Heart right ventricle (tissue), 16 donors: ENCODE data around the gene NFILZ. TPM values are rescaled to one million over a fixed set of nuclear protein-coding genes. Genes with fewer than 3 reads are reported as not detected.

Source experiments
- ATAC-seq, 8 donors: fragments of 200-7000 bp; cut with Tn5 transposase; one replicate each; pipeline ENCODE4 v1.9.1; 2020; ENCODE audit warnings: mild to moderate bottlenecking in 8 of 8, moderate library complexity in 8 of 8, moderate number of reproducible peaks in 1 of 8
- DNase-seq, 2 donors: peaks; one replicate each; pipeline ENCODE4 v3.0.0-alpha.2; 2020
- H3K27ac ChIP-seq, 10 donors: fragments of 200-600 bp; sonication (generic) in 2 of 10; one replicate each; pipeline versions ENCODE4 v1.5.0 to v1.8.0; 2020 to 2022; ENCODE audit warnings: mild to moderate bottlenecking in 3 of 10
- H3K27me3 ChIP-seq, 7 donors: fragments of 200-600 bp; one replicate each; pipeline ENCODE4 v1.8.0; 2021 to 2022; ENCODE audit warnings: mild to moderate bottlenecking in 2 of 7
- H3K36me3 ChIP-seq, 9 donors: fragments of 200-600 bp; sonication (generic) in 1 of 9; one replicate each; pipeline versions ENCODE4 v1.5.0 to v1.8.0; 2020 to 2022; ENCODE audit warnings: mild to moderate bottlenecking in 2 of 9
- H3K4me1 ChIP-seq, 9 donors: fragments of 200-600 bp; sonication (generic) in 1 of 9; one replicate each; pipeline versions ENCODE4 v1.5.0 to v1.8.0; 2020 to 2022; ENCODE audit warnings: mild to moderate bottlenecking in 4 of 9
- H3K4me3 ChIP-seq, 10 donors: fragments of 200-600 bp; sonication (generic) in 2 of 10; one replicate each; pipeline versions ENCODE4 v1.5.0 to v1.8.0; 2020 to 2022; ENCODE audit warnings: mild to moderate bottlenecking in 7 of 10, moderate library complexity in 2 of 10
- H3K9me3 ChIP-seq, 11 donors: fragments of 200-600 bp in 10 of 11; sonication (generic) in 2 of 11; one replicate each; pipeline versions ENCODE4 v1.5.0 to v1.8.0; 2013 to 2022; ENCODE audit warnings: mild to moderate bottlenecking in 2 of 11, control low read depth in 1 of 11, moderate library complexity in 1 of 11
- CTCF ChIP-seq, 9 donors: fragments of 200-600 bp; sonication (generic) in 2 of 9; IDR thresholded peaks; one replicate each; pipeline versions ENCODE4 v1.5.0 to v1.8.0; 2021 to 2022; ENCODE audit warnings: antibody characterized with exemption in 9 of 9, mild to moderate bottlenecking in 5 of 9, moderate library complexity in 1 of 9
- WGBS, 2 donors: extraction: QIAGEN DNeasy Blood & Tissue Kit; methylation state at CpG; one replicate each; pipeline ENCODE4 v1.1.7; 2013; ENCODE audit warnings: inconsistent platforms in 1 of 2; 5-methylcytosine and 5-hydroxymethylcytosine counted together
- intact Hi-C, 10 donors: fragments of 100-400 bp; cut with DNase I; formaldehyde crosslinking; loops; one replicate each; pipeline versions ENCODE4 v1.11.1 to v1.14.2; 2022
- polyA plus RNA-seq, 2 donors: library from polyadenylated mRNA; stranded (reverse); fragments of 200-250 nt; gene quantifications; one replicate each; pipeline ENCODE4 v1.2.3, GENCODE V29; 2013
- total RNA-seq, 10 donors: library from RNA; stranded (reverse); fragmentation: NEBNext Ultra II Directional in 3 of 10; extraction: Animal tissue kit (Norgen Biotek cat#: 25700) in 3 of 10; gene quantifications; one replicate each; pipeline versions ENCODE4 v1.2.1 to v1.2.4, GENCODE V29; 2021 to 2023
- donor health status: Arrhythmogenic right ventricular cardiomyopathy.
- donor health status: ischemic (EF 13 %, LVEDD 7.1; RV severe dilation, severe dysfunction).
- donor health status: healthy with polysubstance abuse.
- donor health status: DM: no; HTN: yes; CAD: no.
- donor health status: DM: no; HTN: no; CAD: no.
- donor health status: ischemic (EF 25% LVEDD 6.9; RV normal size, moderate dysfunction).
- donor health status: ischemic (EF 25% LVEDD 5.7; RV mildly dilated, moderate dysfunction).
- donor health status: healthy.
- donor health status: DM: yes; HTN: yes; CAD: no.
- donor health status: Ischemic cardiomyopathy.
- donor health status: ischemic (EF 35%, LVEDD 5.7; RV mildly dilated, moderate dysfunction).
- donor health status: nonischemic (EF 11% LVEDD 7.7; RV severe dilation, severe dysfunction).
- donor health status: DM: yes; HTN: yes; CAD: no.
- donor health status: PGD.
- donor health status: ischemic (EF 29% LVEDD 5.4; RV normal size, mild dysfunction).
- donor health status: nonischemic (EF 23%, LVEDD 6.1; RV moderate dilation, normal function).

The NFILZ gene
- total and polyA plus RNA-seq, 12 donors: not detected

- Histone ChIP-seq H3K27me3 (peaks cover 0 to 5% (median 0%) of the 10 kb centered on the region in 7 donors), H3K36me3 (no peaks in the 10 kb centered on the region), H3K9me3 (no peaks in the 10 kb centered on the region), H3K4me3 (no peak overlapping the region), H3K4me1 (peaks cover 0 to 15% (median 0%) of the 10 kb centered on the region in 9 donors), H3K27ac (no peak overlapping the region)
- intact Hi-C loops: no loop called here
- ATAC-seq (no peak), DNase-seq (no peak)
- TF ChIP-seq CTCF (IDR thresholded peaks at IDR 0.05): no peak
- 73 to 84% methylated on average over 3 of the region's 3 CpGs for WGBS, 2 donors
Observed at GRCh38 chr19:8675066-8675465, 44.6 kb downstream of the NFILZ start.

GRCh38 chr19:8678244-8678807, 47.9 kb downstream of the NFILZ start:
- TF ChIP-seq CTCF (IDR thresholded peaks at IDR 0.05): no peak
- Histone ChIP-seq H3K27me3 (peaks cover 0 to 5% (median 0%) of the 10 kb centered on the region in 7 donors), H3K27ac (no peak overlapping the region), H3K4me1 (no peaks in the 10 kb centered on the region), H3K4me3 (no peak overlapping the region), H3K9me3 (peaks cover 0 to 17% (median 0%) of the 10 kb centered on the region in 11 donors), H3K36me3 (no peaks in the 10 kb centered on the region)
- ATAC-seq: no peak
- no peak for DNase-seq
- intact Hi-C loops: no loop called here

Other genes starting within 250 kb of the NFILZ start
- 100 to 1,000 TPM; 140 to 178 (median 159) TPM for gene RAB11B, start 240.3 kb upstream of the NFILZ start, total RNA-seq
- 100 to 1,000 TPM; 111 to 112 TPM for gene RAB11B, start 240.3 kb upstream of the NFILZ start, polyA plus RNA-seq
- 100 to 1,000 TPM in 1 of 10 donors, 10 to 100 TPM in 9; 70.4 to 104 (median 90.8) TPM for gene MARCHF2, start 217.3 kb upstream of the NFILZ start, total RNA-seq
- gene MARCHF2, start 217.3 kb upstream of the NFILZ start, polyA plus RNA-seq: 10 to 100 TPM; 49.2 to 67.5 TPM
- gene HNRNPM, start 185.7 kb upstream of the NFILZ start, total RNA-seq: 100 to 1,000 TPM in 2 of 10 donors, 10 to 100 TPM in 8; 87.4 to 127 (median 93.9) TPM
- gene HNRNPM, start 185.7 kb upstream of the NFILZ start, polyA plus RNA-seq: 100 to 1,000 TPM in 1 of 2 donors, 10 to 100 TPM in 1; 48.5 to 123 TPM
- gene PRAM1, start 128.0 kb upstream of the NFILZ start, total RNA-seq: 1 to 10 TPM in 2 of 10 donors, under 1 TPM in 8; 0.28 to 3.2 (median 0.52) TPM
- under 1 TPM; 0.36 to 0.66 TPM for gene PRAM1, start 128.0 kb upstream of the NFILZ start, polyA plus RNA-seq
- gene ZNF414, start 116.5 kb upstream of the NFILZ start, total RNA-seq: 10 to 100 TPM; 11.7 to 20.9 (median 17.1) TPM
- 10 to 100 TPM; 19.7 to 34.3 TPM for gene ZNF414, start 116.5 kb upstream of the NFILZ start, polyA plus RNA-seq
- 10 to 100 TPM in 2 of 10 donors, 1 to 10 TPM in 8; 2.0 to 25.7 (median 6.5) TPM for gene MYO1F, start 53.2 kb upstream of the NFILZ start, total RNA-seq
- 1 to 10 TPM; 2.6 to 7.7 TPM for gene MYO1F, start 53.2 kb upstream of the NFILZ start, polyA plus RNA-seq
- gene ADAMTS10, start 19.9 kb upstream of the NFILZ start, total RNA-seq: 10 to 100 TPM in 4 of 10 donors, 1 to 10 TPM in 6; 2.7 to 12.6 (median 7.1) TPM
- gene ADAMTS10, start 19.9 kb upstream of the NFILZ start, polyA plus RNA-seq: 10 to 100 TPM in 1 of 2 donors, 1 to 10 TPM in 1; 9.1 to 34.5 TPM
- gene ACTL9, start 68.2 kb downstream of the NFILZ start, total RNA-seq: not detected
- not detected for gene ACTL9, start 68.2 kb downstream of the NFILZ start, polyA plus RNA-seq
- not detected for gene OR2Z1, start 91.0 kb downstream of the NFILZ start, total RNA-seq
- not detected for gene OR2Z1, start 91.0 kb downstream of the NFILZ start, polyA plus RNA-seq
- gene ZNF558, start 201.7 kb downstream of the NFILZ start, total RNA-seq: 10 to 100 TPM in 8 of 10 donors, 1 to 10 TPM in 2; 8.3 to 14.3 (median 11.8) TPM
- 10 to 100 TPM in 1 of 2 donors, 1 to 10 TPM in 1; 8.3 to 11.2 TPM for gene ZNF558, start 201.7 kb downstream of the NFILZ start, polyA plus RNA-seq
- gene MBD3L1, start 201.7 kb downstream of the NFILZ start, total RNA-seq: not detected
- gene MBD3L1, start 201.7 kb downstream of the NFILZ start, polyA plus RNA-seq: not detected